PC-3 (cell line): Measurements from ENCODE around the gene EZR.

Experiments used
- CTCF ChIP-seq: fragments of 300-600 bp; sonication (generic); conservative IDR thresholded peaks from 2 replicates; pipeline ENCODE4 v1.5.1; 2017; ENCODE audit warnings: antibody characterized with exemption, low read depth, mild to moderate bottlenecking, low read length
- EZH2 ChIP-seq: fragments of 300-600 bp; sonication (generic); IDR thresholded peaks from one replicate; pipeline ENCODE4 v1.6.1; 2017; ENCODE audit warnings: antibody characterized with exemption, mild to moderate bottlenecking, low read length; ENCODE audit not compliant: unreplicated experiment

GRCh38 chr6:158756126-158756525 lies 63.0 kb downstream of the EZR start:
- TF ChIP-seq CTCF (no peak), EZH2 (no peak)
